Activated T-cell treated with anti-CD3 and anti-CD28 coated beads, Interleukin-2, amount 50 U/mL, for 24 hours (primary cell): Measurements from ENCODE around the gene P2RY1.
"Not testable (repeated sequence)": the region's sequence is repeated elsewhere in the genome, so short reads cannot be mapped to it uniquely, and the experiment has no call there.

Source experiments
- DNase-seq: peaks from one replicate; pipeline ENCODE4 v3.0.0-alpha.2; 2020
- H3K27ac Mint-ChIP-seq: 2 replicates; pipeline ENCODE4 v1.8.0; 2020; ENCODE audit warnings: mild to moderate bottlenecking, mixed read lengths
- H3K27me3 Mint-ChIP-seq: 2 replicates; pipeline ENCODE4 v1.8.0; 2020; ENCODE audit warnings: mixed read lengths
- H3K36me3 Mint-ChIP-seq: 2 replicates; pipeline ENCODE4 v1.8.0; 2020; ENCODE audit warnings: low read depth, mixed read lengths
- H3K4me1 Mint-ChIP-seq: 2 replicates; pipeline ENCODE4 v1.8.0; 2020; ENCODE audit warnings: low read depth, mixed read lengths
- H3K4me3 Mint-ChIP-seq: 2 replicates; pipeline ENCODE4 v1.8.0; 2020; ENCODE audit warnings: mild to moderate bottlenecking, moderate library complexity, mixed read lengths
- H3K9me3 Mint-ChIP-seq: 2 replicates; pipeline ENCODE4 v1.8.0; 2020; ENCODE audit warnings: mixed read lengths

Gene P2RY1

GRCh38 chr3:152857082-152857481, 22.2 kb downstream of the P2RY1 start:
- no peaks in the 10 kb centered on the region for H3K36me3 Mint-ChIP-seq
- DNase-seq, result no peak
- H3K27ac Mint-ChIP-seq, result no peak overlapping the region
- no peaks in the 10 kb centered on the region for H3K4me1 Mint-ChIP-seq
- no peaks in the 10 kb centered on the region for H3K27me3 Mint-ChIP-seq
- no peaks in the 10 kb centered on the region for H3K9me3 Mint-ChIP-seq
- no peak overlapping the region for H3K4me3 Mint-ChIP-seq

DNA sequence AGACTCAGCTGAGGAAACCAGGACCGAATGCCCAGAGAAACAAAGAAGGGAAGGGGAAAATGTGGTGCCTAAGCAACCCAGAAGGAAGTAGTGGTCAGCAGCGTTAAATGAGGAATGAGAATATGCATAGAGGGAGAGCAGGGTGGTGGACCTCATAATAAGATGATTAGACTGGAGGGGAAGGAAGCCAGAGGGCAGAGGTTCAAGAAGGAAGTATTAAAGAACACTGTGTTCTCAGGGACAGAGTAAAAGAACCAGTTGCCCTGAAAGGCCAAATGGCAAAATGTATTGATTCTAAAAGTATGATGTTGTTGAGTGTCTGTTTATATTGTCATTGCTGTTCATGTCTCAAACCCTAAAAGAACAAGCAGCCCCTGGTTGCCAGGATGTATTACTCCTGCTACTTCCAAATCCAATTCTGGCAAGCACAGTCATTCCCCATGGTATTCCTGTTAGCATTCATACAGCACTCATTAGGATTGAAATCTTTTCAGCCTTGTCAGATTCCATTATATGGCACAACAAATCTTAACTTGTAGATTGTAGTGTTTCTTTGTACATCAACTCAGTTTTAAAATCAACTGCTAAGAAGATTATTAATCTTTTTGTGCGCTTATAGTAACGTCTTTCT, 23.4 kb downstream of the P2RY1 start:
- Mint-ChIP-seq H3K36me3 (no peaks in the 10 kb centered on the region), H3K9me3 (no peaks in the 10 kb centered on the region), H3K4me3 (no peak overlapping the region), H3K27me3 (no peaks in the 10 kb centered on the region), H3K4me1 (no peaks in the 10 kb centered on the region), H3K27ac (no peak overlapping the region)
- no peak for DNase-seq

DNA sequence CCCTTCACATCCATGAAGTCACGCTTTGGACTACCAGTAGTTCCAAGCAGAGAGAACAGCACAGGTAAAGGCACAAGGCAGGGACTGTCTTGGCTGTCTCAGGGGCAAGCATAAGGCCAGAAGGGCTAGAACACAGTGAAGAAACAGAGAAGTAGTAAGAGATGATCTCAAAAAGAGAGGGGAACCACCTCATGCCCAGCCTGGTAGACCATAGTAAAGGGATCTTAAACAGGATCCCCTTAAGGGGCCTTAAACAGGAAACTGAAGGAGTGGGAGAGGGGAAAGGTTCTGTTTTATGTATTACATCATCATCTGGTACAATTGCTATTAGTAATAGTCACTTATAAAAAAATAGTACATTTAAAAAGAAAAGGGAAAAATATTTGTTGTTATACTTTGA, 25.8 kb downstream of the P2RY1 start:
- Mint-ChIP-seq H3K9me3 (no peaks in the 10 kb centered on the region), H3K4me1 (no peaks in the 10 kb centered on the region), H3K27ac (no peak overlapping the region), H3K36me3 (no peaks in the 10 kb centered on the region), H3K27me3 (no peaks in the 10 kb centered on the region), H3K4me3 (no peak overlapping the region)
- DNase-seq, result no peak

DNA sequence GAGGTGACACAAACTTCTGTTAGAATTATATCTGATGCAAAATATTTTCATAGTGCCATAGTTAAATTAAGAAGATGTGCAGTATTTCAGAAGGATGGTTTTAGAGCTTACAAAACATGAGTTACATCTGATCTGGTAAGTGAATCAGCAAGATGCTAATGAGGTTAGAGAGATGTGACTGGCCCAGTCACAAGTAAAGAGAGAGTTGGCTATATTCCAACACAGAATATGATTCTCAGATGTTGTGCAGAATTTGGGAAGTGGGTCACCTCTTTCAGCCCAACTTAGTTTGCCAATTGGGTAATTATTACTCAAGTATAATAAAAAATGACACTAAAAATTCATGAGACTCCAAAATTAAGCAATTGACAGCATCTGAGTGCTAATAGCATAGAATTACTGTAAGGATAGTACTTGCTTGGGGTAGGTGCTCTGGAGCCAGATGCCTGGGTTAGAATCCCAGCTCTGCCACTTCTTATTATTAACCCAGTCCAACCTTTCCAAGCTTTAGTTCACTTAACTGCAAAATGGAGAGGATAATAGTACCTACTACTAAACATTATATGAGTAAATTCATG, 30.8 kb downstream of the P2RY1 start:
- no peak for DNase-seq
- Mint-ChIP-seq H3K4me1 (no peaks in the 10 kb centered on the region), H3K4me3 (no peak overlapping the region), H3K27ac (no peak overlapping the region), H3K27me3 (no peaks in the 10 kb centered on the region), H3K9me3 (no peaks in the 10 kb centered on the region), H3K36me3 (no peaks in the 10 kb centered on the region)

DNA sequence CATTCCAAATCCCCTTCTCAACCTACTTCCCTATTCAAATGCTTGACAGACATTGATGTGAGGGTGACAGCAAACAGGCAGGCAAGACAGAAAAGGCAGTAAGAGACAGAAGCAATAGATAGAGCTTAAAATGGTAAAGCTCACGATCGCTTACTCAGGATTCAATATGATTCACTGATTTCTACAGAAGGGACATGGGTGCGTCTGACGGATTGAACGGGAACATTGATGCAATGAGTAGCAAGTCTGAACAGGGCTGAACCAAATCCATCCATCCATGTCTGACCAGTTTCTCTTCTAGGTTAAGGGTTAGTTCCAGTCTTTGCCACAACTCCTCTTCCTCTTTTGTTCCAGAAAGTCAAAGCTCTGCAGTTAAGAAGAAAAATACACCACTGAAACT, 35.1 kb downstream of the P2RY1 start:
- no peaks in the 10 kb centered on the region for H3K36me3 Mint-ChIP-seq
- H3K27me3 Mint-ChIP-seq, result no peaks in the 10 kb centered on the region
- H3K27ac Mint-ChIP-seq, result no peak overlapping the region
- DNase-seq, result no peak
- no peak overlapping the region for H3K4me3 Mint-ChIP-seq
- peaks cover 4% of the 10 kb centered on the region for H3K9me3 Mint-ChIP-seq
- no peaks in the 10 kb centered on the region for H3K4me1 Mint-ChIP-seq

- H3K36me3 Mint-ChIP-seq, H3K9me3 Mint-ChIP-seq, H3K27me3 Mint-ChIP-seq, DNase-seq, H3K4me3 Mint-ChIP-seq, H3K4me1 Mint-ChIP-seq, H3K27ac Mint-ChIP-seq: not testable (repeated sequence)
Observed at GRCh38 chr3:152873314-152873713, 38.4 kb downstream of the P2RY1 start.

DNA sequence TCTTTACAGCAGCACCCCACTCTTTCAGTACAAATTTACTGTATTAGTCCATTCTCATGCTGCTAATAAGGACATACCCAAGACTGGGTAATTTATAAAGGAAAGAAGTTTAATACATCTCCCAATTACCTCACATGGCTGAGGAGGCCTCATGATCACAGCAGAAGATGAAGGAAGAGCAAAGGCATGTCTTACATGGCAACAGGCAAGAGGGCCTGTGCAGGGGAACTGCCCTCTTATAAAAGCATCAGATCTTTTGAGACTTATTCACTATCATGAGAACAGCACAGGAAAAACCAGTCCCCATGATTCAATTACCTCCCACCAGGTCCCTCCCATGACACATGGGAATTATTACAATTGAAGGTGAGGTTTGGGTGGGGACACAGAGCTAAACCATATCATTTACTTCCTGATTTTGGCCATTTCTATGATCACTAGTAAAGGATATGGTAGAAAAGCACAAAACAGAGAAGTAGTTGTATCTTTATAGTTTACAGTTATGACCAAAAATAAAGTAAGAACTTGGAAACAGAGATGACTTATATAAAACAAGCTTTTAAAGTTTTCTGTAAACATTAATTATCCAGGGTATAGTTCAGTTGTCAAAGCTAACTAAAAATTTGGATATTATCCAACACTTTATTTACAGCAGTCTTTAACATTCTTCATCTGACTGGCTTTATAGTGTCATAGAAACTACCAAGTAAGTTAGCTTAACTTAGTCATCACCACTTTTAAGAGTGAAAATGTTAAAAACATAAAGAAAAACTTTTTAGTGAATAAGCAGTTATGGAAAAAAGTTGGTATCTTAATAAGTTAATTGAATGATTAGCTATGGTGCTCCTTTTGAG, 40.2 kb downstream of the P2RY1 start:
- Mint-ChIP-seq H3K27me3 (no peaks in the 10 kb centered on the region), H3K36me3 (no peaks in the 10 kb centered on the region), H3K4me1 (no peaks in the 10 kb centered on the region), H3K4me3 (no peak overlapping the region), H3K27ac (no peak overlapping the region), H3K9me3 (peaks cover 5% of the 10 kb centered on the region)
- DNase-seq, result no peak

DNA sequence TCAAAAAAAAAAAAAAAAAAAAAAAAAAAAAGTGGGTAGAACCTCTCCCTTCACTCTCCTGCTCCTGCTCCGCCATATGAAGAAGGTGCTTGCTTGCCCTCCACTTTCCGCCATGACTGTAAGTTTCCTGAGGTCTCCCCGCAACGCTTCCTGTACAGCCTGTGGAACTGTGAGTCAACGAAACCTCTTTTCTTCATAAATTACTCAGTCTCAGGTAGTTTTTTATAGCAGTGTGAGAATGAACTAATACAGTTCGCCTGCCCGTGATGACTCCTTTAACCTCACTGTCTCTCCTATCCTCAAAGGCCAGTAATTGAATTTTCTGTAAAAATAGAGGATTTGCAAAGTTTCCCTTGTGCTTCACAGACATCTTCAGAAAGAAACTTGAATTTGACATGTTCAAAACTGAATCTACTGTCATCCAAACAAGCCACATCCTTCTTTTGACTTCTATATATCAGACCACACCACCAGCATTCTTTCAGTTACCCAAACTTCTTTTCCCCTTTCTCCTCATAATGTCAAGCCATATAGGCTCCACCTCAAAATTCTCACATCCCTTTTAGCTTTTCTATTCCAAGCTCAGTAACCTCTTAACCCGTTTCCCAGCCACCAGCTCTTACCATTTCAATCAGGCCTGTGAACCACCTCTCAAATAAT, 44.3 kb downstream of the P2RY1 start:
- Mint-ChIP-seq H3K4me1 (no peaks in the 10 kb centered on the region), H3K4me3 (no peak overlapping the region), H3K9me3 (peaks cover 5% of the 10 kb centered on the region), H3K27me3 (no peaks in the 10 kb centered on the region), H3K36me3 (no peaks in the 10 kb centered on the region), H3K27ac (no peak overlapping the region)
- no peak for DNase-seq

GRCh38 chr3:152879790-152880174, 44.9 kb downstream of the P2RY1 start:
- no peak overlapping the region for H3K27ac Mint-ChIP-seq
- peaks cover 4% of the 10 kb centered on the region for H3K9me3 Mint-ChIP-seq
- no peaks in the 10 kb centered on the region for H3K27me3 Mint-ChIP-seq
- no peaks in the 10 kb centered on the region for H3K36me3 Mint-ChIP-seq
- no peak for DNase-seq
- H3K4me3 Mint-ChIP-seq, result no peak overlapping the region
- no peaks in the 10 kb centered on the region for H3K4me1 Mint-ChIP-seq

DNA sequence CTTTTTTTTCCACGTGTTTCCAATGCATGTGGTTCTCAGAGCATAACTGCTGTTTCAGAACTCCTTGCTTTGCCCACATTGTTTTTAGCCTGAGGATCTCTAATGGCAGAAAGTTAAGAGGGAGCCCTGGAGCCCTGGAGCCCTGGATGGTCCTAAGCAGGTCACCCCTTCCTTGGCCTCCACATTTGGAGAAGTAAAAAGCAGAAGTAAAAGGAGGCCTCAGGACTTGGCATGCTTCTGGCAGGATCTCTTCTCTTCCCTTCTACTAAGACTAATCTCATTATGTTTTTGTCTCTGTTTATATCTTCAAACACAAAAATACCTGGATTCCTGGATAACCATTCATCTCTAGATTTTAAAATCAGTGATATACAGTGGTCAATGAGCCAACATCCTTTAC, 50.1 kb downstream of the P2RY1 start:
- Mint-ChIP-seq H3K36me3 (no peaks in the 10 kb centered on the region), H3K4me3 (no peak overlapping the region), H3K27me3 (no peaks in the 10 kb centered on the region), H3K4me1 (no peaks in the 10 kb centered on the region), H3K9me3 (no peaks in the 10 kb centered on the region), H3K27ac (no peak overlapping the region)
- DNase-seq, result no peak
